Keratinocyte (primary cell): ENCODE data around the gene CYP4F8. TPM values are rescaled to one million over a fixed set of nuclear protein-coding genes. Genes with fewer than 3 reads are reported as not detected.

Experiments used
- DNase-seq: peaks from one replicate; pipeline ENCODE4 v3.0.0-alpha.2; 2011; ENCODE audit warnings: low read depth, missing footprints, low spot score
- FAIRE-seq: peaks from 2 replicates; lab custom pipeline; 2011; peaks lifted over from hg19 to GRCh38; lab: Jason Lieb, UNC
- H2AFZ ChIP-seq: 2 replicates; pipeline ENCODE4 v1.6.0; 2012; ENCODE audit warnings: low read length, control low read depth, inconsistent platforms; ENCODE audit not compliant: control insufficient read depth
- H3K27ac ChIP-seq: 2 replicates; pipeline ENCODE4 v1.5.1; 2011; ENCODE audit warnings: low read length; ENCODE audit not compliant: control insufficient read depth, insufficient read depth
- H3K27me3 ChIP-seq: 3 replicates; pipeline ENCODE4 v1.6.0; 2011; ENCODE audit warnings: low read length; ENCODE audit not compliant: control insufficient read depth, insufficient read depth; ENCODE audit errors: extremely low read depth
- H3K36me3 ChIP-seq, 2 experiments: 2 replicates in 1 of 2; 3 replicates in 1 of 2; pipeline ENCODE4 v1.5.1; 2011; ENCODE audit warnings: low read length in 2 of 2, mild to moderate bottlenecking in 1 of 2; ENCODE audit not compliant: control insufficient read depth in 2 of 2, insufficient read depth in 2 of 2; ENCODE audit errors: extremely low read depth in 1 of 2
- H3K4me1 ChIP-seq: 3 replicates; pipeline ENCODE4 v1.5.1; 2011; ENCODE audit warnings: low read length; ENCODE audit not compliant: control insufficient read depth, insufficient read depth; ENCODE audit errors: extremely low read depth
- H3K4me2 ChIP-seq: 3 replicates; pipeline ENCODE4 v1.6.0; 2011; ENCODE audit warnings: low read depth, low read length; ENCODE audit not compliant: control insufficient read depth, insufficient read depth; ENCODE audit errors: extremely low read depth
- H3K4me3 ChIP-seq, 3 experiments: fragments of 200-600 bp in 1 of 3; sonication (generic) in 1 of 3; 2 replicates in 2 of 3; 3 replicates in 1 of 3; pipeline ENCODE4 v1.5.1; 2011 to 2016; ENCODE audit warnings: low read length in 3 of 3, mild to moderate bottlenecking in 3 of 3, control low read depth in 2 of 3, inconsistent platforms in 1 of 3, low read depth in 1 of 3, mixed read lengths in 1 of 3, mixed run types in 1 of 3, moderate library complexity in 1 of 3; ENCODE audit not compliant: control insufficient read depth in 2 of 3, insufficient read depth in 2 of 3; ENCODE audit errors: extremely low read depth in 1 of 3
- H3K79me2 ChIP-seq: 2 replicates; pipeline ENCODE4 v1.6.0; 2012; ENCODE audit warnings: low read length; ENCODE audit not compliant: control insufficient read depth, insufficient read depth
- H3K9ac ChIP-seq: 3 replicates; pipeline ENCODE4 v1.6.0; 2011; ENCODE audit warnings: low read length; ENCODE audit not compliant: control insufficient read depth, insufficient read depth; ENCODE audit errors: extremely low read depth
- H3K9me1 ChIP-seq: 3 replicates; pipeline ENCODE4 v1.6.0; 2011; ENCODE audit warnings: low read length; ENCODE audit not compliant: control insufficient read depth, insufficient read depth; ENCODE audit errors: extremely low read depth
- H3K9me3 ChIP-seq: 2 replicates; pipeline ENCODE4 v1.5.1; 2012; ENCODE audit warnings: low read depth, low read length; ENCODE audit not compliant: control insufficient read depth
- H4K20me1 ChIP-seq: 3 replicates; pipeline ENCODE4 v1.6.0; 2011; ENCODE audit warnings: low read length; ENCODE audit not compliant: control insufficient read depth, insufficient read depth; ENCODE audit errors: extremely low read depth
- EZH2 ChIP-seq: IDR thresholded peaks from one replicate; pipeline ENCODE4 v1.6.1; 2012; ENCODE audit warnings: inconsistent platforms, mild to moderate bottlenecking, low read length, moderate library complexity
- dilution Hi-C: fragments of 300-500 bp; cut with MboI; formaldehyde crosslinking; loops from one replicate; pipeline ENCODE4 v1.7.0; 2020; ENCODE audit warnings: low sequenced_read_pairs; ENCODE audit not compliant: extremely low pct_ligation_motif_present
- polyA minus RNA-seq, 3 experiments: library from RNA; depleted of rRNA, polyadenylated mRNA; stranded (reverse); fragments of >200 nt; gene quantifications; 1 replicate in 1 of 3; 2 replicates in 1 of 3; 3 replicates in 1 of 3; pipeline ENCODE4 v1.2.3, GENCODE V29; 2011
- polyA plus RNA-seq, 5 experiments: library from polyadenylated mRNA; depleted of rRNA in 3 of 5; stranded (reverse) in 3 of 5; stranded (forward) in 1 of 5; unstranded in 1 of 5; fragments of >200 nt; gene quantifications; 1 replicate in 1 of 5; 2 replicates in 3 of 5; 3 replicates in 1 of 5; pipeline versions ENCODE4 v1.2.1 to v1.2.3, GENCODE V29; 2011 to 2012; ENCODE audit warnings: missing spikeins in 2 of 5, low read depth in 1 of 5, low replicate concordance in 1 of 5
- TF ChIP-seq, protein P1 (sequence below), 3 experiments: IDR thresholded peaks in 1 of 3; conservative IDR thresholded peaks in 1 of 3; optimal IDR thresholded peaks in 1 of 3; 2 replicates in 2 of 3; 3 replicates in 1 of 3; pipeline versions ENCODE3 to v1.5.1; 2011; ENCODE audit warnings: low read length in 3 of 3, mild to moderate bottlenecking in 3 of 3, moderate library complexity in 2 of 3, control low read depth in 1 of 3, inconsistent platforms in 1 of 3; ENCODE audit not compliant: insufficient read depth in 2 of 3; ENCODE audit errors: extremely low read depth in 1 of 3

Gene CYP4F8, protein sequence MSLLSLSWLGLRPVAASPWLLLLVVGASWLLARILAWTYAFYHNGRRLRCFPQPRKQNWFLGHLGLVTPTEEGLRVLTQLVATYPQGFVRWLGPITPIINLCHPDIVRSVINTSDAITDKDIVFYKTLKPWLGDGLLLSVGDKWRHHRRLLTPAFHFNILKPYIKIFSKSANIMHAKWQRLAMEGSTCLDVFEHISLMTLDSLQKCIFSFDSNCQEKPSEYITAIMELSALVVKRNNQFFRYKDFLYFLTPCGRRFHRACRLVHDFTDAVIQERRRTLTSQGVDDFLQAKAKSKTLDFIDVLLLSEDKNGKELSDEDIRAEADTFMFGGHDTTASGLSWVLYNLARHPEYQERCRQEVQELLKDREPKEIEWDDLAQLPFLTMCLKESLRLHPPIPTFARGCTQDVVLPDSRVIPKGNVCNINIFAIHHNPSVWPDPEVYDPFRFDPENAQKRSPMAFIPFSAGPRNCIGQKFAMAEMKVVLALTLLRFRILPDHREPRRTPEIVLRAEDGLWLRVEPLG
- polyA plus RNA-seq (not detected in 3 replicates), polyA minus RNA-seq (not detected in 3 replicates)
- polyA plus RNA-seq (2011; ENCODE audit: low read depth): 0.35 TPM
- not detected in 2 replicates for polyA plus RNA-seq (2011; cell fraction: cytosol; rRNA removed)
- not detected in 2 replicates for polyA plus RNA-seq (2011; cell fraction: nucleus; rRNA removed)
- polyA plus RNA-seq (2012; ENCODE audit: low replicate concordance): not detected in 2 replicates
- not detected for polyA minus RNA-seq (2011; cell fraction: cytosol; rRNA and poly(A)+ RNA removed)
- polyA minus RNA-seq (2011; cell fraction: nucleus; rRNA and poly(A)+ RNA removed): not detected in 2 replicates

DNA sequence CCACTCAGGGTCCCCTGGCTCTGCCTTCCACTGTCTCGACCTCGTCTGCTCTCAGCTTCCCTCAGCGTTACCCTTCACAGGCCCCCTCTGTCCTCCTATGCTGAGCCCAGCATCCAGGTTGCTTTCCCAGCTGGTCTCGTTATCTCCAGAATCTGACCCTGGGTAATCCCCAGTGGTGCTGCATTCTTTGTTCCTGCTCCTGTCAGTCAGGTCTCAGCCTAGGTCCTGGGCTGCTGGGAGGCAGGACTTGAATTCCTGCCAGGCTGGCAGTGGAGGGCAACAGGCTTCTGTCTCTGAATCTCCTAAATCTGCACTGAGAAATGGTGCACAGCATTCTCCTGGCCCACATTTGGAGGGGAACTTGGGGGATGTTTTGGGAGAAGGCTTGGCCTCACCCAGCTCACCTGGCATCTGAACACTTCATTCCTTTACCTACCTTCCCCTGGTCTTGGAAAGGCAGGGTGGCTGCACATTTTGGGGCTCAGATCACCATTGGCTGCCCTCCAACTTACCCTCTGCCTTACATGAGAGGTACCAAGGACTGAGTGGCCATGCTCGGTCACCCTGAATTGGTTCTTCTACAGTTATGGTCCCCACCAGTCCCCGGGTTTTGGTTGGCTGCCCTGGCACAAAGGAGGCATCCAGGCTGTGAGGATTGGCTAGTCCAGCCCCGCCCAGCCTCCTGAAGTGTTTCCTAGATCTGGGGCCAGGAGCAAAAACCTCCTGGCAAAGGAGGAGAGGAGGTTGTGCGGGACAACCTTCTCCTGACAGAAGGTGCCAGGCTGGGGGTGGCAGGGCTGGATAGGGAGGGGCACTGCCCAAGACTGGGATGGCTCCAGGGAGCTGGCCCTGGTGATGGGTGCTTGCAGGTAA is at the start of gene CYP4F8:
TSS of gene CYP4F8 (plus strand) at position 712 of the 873 bp plus-strand sequence. CDS start 399 bp downstream, outside the sequence.
- no peaks in the 10 kb centered on the region for H3K79me2 ChIP-seq
- FAIRE-seq: no peak
- no peak within 1 kb of the TSS for H3K27ac ChIP-seq
- no peaks in the 10 kb centered on the region for H3K36me3 ChIP-seq
- no peak within 1 kb of the TSS for H3K9ac ChIP-seq
- H4K20me1 ChIP-seq: no peaks in the 10 kb centered on the region
- dilution Hi-C loops: no loop called here
- no peaks in the 10 kb centered on the region for H3K9me3 ChIP-seq
- no peaks in the 10 kb centered on the region for H3K9me1 ChIP-seq
- DNase-seq: no peak
- no peak within 1 kb of the TSS for H3K4me3 ChIP-seq
- H3K4me2 ChIP-seq: no peak within 1 kb of the TSS
- no peaks in the 10 kb centered on the region for H3K27me3 ChIP-seq
- H2AFZ ChIP-seq: no peak within 1 kb of the TSS
- no peak for TF ChIP-seq EZH2
- TF ChIP-seq, protein P1, sequence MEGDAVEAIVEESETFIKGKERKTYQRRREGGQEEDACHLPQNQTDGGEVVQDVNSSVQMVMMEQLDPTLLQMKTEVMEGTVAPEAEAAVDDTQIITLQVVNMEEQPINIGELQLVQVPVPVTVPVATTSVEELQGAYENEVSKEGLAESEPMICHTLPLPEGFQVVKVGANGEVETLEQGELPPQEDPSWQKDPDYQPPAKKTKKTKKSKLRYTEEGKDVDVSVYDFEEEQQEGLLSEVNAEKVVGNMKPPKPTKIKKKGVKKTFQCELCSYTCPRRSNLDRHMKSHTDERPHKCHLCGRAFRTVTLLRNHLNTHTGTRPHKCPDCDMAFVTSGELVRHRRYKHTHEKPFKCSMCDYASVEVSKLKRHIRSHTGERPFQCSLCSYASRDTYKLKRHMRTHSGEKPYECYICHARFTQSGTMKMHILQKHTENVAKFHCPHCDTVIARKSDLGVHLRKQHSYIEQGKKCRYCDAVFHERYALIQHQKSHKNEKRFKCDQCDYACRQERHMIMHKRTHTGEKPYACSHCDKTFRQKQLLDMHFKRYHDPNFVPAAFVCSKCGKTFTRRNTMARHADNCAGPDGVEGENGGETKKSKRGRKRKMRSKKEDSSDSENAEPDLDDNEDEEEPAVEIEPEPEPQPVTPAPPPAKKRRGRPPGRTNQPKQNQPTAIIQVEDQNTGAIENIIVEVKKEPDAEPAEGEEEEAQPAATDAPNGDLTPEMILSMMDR (optimal IDR thresholded peaks at IDR 0.05 in 1 of 3, IDR thresholded peaks at IDR 0.05 in 1 of 3, conservative IDR thresholded peaks at IDR 0.05 in 1 of 3; ENCODE audit: extremely low read depth in 1 of 3, insufficient read depth in 2 of 3, low read length in 3 of 3): no peak
- H3K4me1 ChIP-seq: no peaks in the 10 kb centered on the region

GRCh38 chr19:15570420-15570819 is 44.6 kb upstream of the CYP4F8 start:
- Histone ChIP-seq H3K79me2 (no peaks in the 10 kb centered on the region), H2AFZ (no peak overlapping the region), H3K27ac (no peak overlapping the region), H3K27me3 (peaks cover 8% of the 10 kb centered on the region), H3K9me3 (no peaks in the 10 kb centered on the region), H3K9me1 (no peaks in the 10 kb centered on the region), H3K4me2 (no peak overlapping the region), H3K4me1 (no peaks in the 10 kb centered on the region), H3K36me3 (no peaks in the 10 kb centered on the region), H3K4me3 (no peak overlapping the region), H3K9ac (no peak overlapping the region), H4K20me1 (no peaks in the 10 kb centered on the region)
- dilution Hi-C loops: no loop called here
- TF ChIP-seq, protein P1 (optimal IDR thresholded peaks at IDR 0.05 in 1 of 3, IDR thresholded peaks at IDR 0.05 in 1 of 3, conservative IDR thresholded peaks at IDR 0.05 in 1 of 3; ENCODE audit: extremely low read depth in 1 of 3, insufficient read depth in 2 of 3, low read length in 3 of 3): no peak
- TF ChIP-seq EZH2: no peak
- FAIRE-seq: no peak
- no peak for DNase-seq
